ENCODE results near the gene NAMPT. TPM values are rescaled to one million over a fixed set of nuclear protein-coding genes. Genes with fewer than 3 reads are reported as not detected.

NAMPT gene
- total and polyA plus RNA-seq, 9 of the 15 experiments (the other 6 are each of a cell fraction or from before 2014, with no cell fraction given): 41.1 to 160 (median 106) TPM

GRCh38 chr7:106281585-106282318 lies 3.0 kb downstream of the NAMPT start (continued):
- TF ChIP-seq JUND (IDR thresholded peaks at IDR 0.05; ENCODE audit: borderline replicate concordance, low read depth, low read length): no peak
- TF ChIP-seq JUND (tag; IDR thresholded peaks at IDR 0.05; ENCODE audit: borderline replicate concordance, low read depth, low read length): no peak
- peak; percentile 9; the same call in 1 of the 2 replicates for TF ChIP-seq XRCC3 (IDR thresholded peaks at IDR 0.05)
- TF ChIP-seq ETS2 (tag; IDR thresholded peaks at IDR 0.05; ENCODE audit: borderline replicate concordance, poor library complexity, severe bottlenecking): no peak
- TF ChIP-seq ZSCAN29 (IDR thresholded peaks at IDR 0.05): no peak
- TF ChIP-seq ZNF224 (CRISPR knock-in tag; IDR thresholded peaks at IDR 0.05): no peak
- TF ChIP-seq, protein P1, sequence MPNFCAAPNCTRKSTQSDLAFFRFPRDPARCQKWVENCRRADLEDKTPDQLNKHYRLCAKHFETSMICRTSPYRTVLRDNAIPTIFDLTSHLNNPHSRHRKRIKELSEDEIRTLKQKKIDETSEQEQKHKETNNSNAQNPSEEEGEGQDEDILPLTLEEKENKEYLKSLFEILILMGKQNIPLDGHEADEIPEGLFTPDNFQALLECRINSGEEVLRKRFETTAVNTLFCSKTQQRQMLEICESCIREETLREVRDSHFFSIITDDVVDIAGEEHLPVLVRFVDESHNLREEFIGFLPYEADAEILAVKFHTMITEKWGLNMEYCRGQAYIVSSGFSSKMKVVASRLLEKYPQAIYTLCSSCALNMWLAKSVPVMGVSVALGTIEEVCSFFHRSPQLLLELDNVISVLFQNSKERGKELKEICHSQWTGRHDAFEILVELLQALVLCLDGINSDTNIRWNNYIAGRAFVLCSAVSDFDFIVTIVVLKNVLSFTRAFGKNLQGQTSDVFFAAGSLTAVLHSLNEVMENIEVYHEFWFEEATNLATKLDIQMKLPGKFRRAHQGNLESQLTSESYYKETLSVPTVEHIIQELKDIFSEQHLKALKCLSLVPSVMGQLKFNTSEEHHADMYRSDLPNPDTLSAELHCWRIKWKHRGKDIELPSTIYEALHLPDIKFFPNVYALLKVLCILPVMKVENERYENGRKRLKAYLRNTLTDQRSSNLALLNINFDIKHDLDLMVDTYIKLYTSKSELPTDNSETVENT (CRISPR knock-in tag; IDR thresholded peaks at IDR 0.05): no peak
- no peak for TF ChIP-seq MECOM (CRISPR knock-in tag; IDR thresholded peaks at IDR 0.05)
- TF ChIP-seq PTRF (tag; IDR thresholded peaks at IDR 0.05): no peak
- TF ChIP-seq PTBP1 (IDR thresholded peaks at IDR 0.05; ENCODE audit: low read depth, low read length): no peak
- TF ChIP-seq ZNF24 (IDR thresholded peaks at IDR 0.05): no peak
- no peak for TF ChIP-seq C11orf30 (IDR thresholded peaks at IDR 0.05; ENCODE audit: low read depth)
- 0 out of 2 replicates have a peak, but pooled peaks have one; percentile 2 for TF ChIP-seq CXXC5 (CRISPR knock-in tag; IDR thresholded peaks at IDR 0.05)
- TF ChIP-seq SIN3B (IDR thresholded peaks at IDR 0.05; ENCODE audit: low read depth): no peak

All from K562 (cell line).